Lung (tissue), 12 donors: Measurements from ENCODE around the gene HRG. TPM values are rescaled to one million over a fixed set of nuclear protein-coding genes. Genes with fewer than 3 reads are reported as not detected.

Source experiments
- ATAC-seq: fragments of 200-7000 bp; cut with Tn5 transposase; one replicate; pipeline ENCODE4 v1.9.1; 2020; ENCODE audit warnings: moderate number of reproducible peaks; ENCODE audit not compliant: insufficient read depth, low FRiP score
- DNase-seq, 3 donors: peaks; one replicate each; pipeline ENCODE4 v3.0.0-alpha.2; 2013 to 2017
- H3K27ac ChIP-seq, 2 donors: one replicate each; pipeline ENCODE4 v1.5.1; 2013; ENCODE audit warnings: mild to moderate bottlenecking in 2 of 2, moderate library complexity in 2 of 2, control low read depth in 1 of 2, inconsistent platforms in 1 of 2, low read depth in 1 of 2, low read length in 1 of 2
- H3K27me3 ChIP-seq, 3 donors: one replicate each; pipeline ENCODE4 v1.5.1; 2013; ENCODE audit warnings: low read length in 2 of 3; ENCODE audit not compliant: control insufficient read depth in 3 of 3, insufficient read depth in 3 of 3
- H3K36me3 ChIP-seq, 4 donors: one replicate each; pipeline ENCODE4 v1.5.1; 2013; ENCODE audit warnings: low read length in 4 of 4, mild to moderate bottlenecking in 1 of 4, moderate library complexity in 1 of 4; ENCODE audit not compliant: control insufficient read depth in 4 of 4, insufficient read depth in 4 of 4
- H3K4me1 ChIP-seq, 5 donors: one replicate each; pipeline ENCODE4 v1.5.1; 2013; ENCODE audit warnings: low read length in 5 of 5, mild to moderate bottlenecking in 2 of 5, moderate library complexity in 1 of 5; ENCODE audit not compliant: control insufficient read depth in 5 of 5, insufficient read depth in 5 of 5
- H3K4me3 ChIP-seq: one replicate; pipeline ENCODE4 v1.5.1; 2013; ENCODE audit warnings: mild to moderate bottlenecking, control low read depth, moderate library complexity
- H3K9ac ChIP-seq, 2 donors: one replicate each; pipeline ENCODE4 v1.5.1; 2013; ENCODE audit warnings: low read length in 2 of 2, control low read depth in 1 of 2; ENCODE audit not compliant: insufficient read depth in 1 of 2
- H3K9me3 ChIP-seq, 4 donors: one replicate each; pipeline ENCODE4 v1.5.1; 2013; ENCODE audit warnings: low read length in 3 of 4, mild to moderate bottlenecking in 1 of 4, moderate library complexity in 1 of 4; ENCODE audit not compliant: control insufficient read depth in 4 of 4, insufficient read depth in 3 of 4
- whole genome bisulfite sequencing, 2 donors: extraction: QIAGEN DNeasy Blood & Tissue Kit; methylation state at CpG; one replicate each; pipeline ENCODE4 v1.1.7; 2013; 5-methylcytosine and 5-hydroxymethylcytosine counted together
- polyA plus RNA-seq, 2 donors: library from polyadenylated mRNA; stranded (reverse); fragments of 200-250 nt; gene quantifications; one replicate each; pipeline ENCODE4 v1.2.1, GENCODE V29; 2013
- total RNA-seq, 2 donors: library from RNA; depleted of rRNA in 1 of 2; stranded (reverse); fragments of >200 nt in 1 of 2; gene quantifications; one replicate each; pipeline ENCODE4 v1.2.1, GENCODE V29; 2014 to 2021
- TF ChIP-seq, protein P1 (sequence below): IDR thresholded peaks from 2 replicates; pipeline ENCODE4 v1.5.1; 2012; ENCODE audit warnings: mild to moderate bottlenecking; ENCODE audit errors: control extremely low read depth, extremely low read depth
- donor health status: control.
- donor health status: control.
- donor health status: Bipolar disorder and iron deficiency.
- donor health status: healthy.
- donor health status: DM: yes; HTN: yes; CAD: no.

Gene HRG
- total and polyA plus RNA-seq, 4 donors, result 0.15 TPM; not detected in 3

GRCh38 chr3:186670155-186670554 is 4.3 kb downstream of the HRG start:
- peaks cover 0 to 3% (median 0%) of the 10 kb centered on the region in 3 donors for H3K27me3 ChIP-seq
- H3K36me3 ChIP-seq, result no peaks in the 10 kb centered on the region
- ATAC-seq (no peak), DNase-seq (no peak)
- H3K4me3 ChIP-seq, result no peak overlapping the region
- no peaks in the 10 kb centered on the region for H3K9me3 ChIP-seq
- no peak overlapping the region for H3K9ac ChIP-seq
- no peaks in the 10 kb centered on the region for H3K4me1 ChIP-seq
- no peak overlapping the region for H3K27ac ChIP-seq
- TF ChIP-seq, protein P1, sequence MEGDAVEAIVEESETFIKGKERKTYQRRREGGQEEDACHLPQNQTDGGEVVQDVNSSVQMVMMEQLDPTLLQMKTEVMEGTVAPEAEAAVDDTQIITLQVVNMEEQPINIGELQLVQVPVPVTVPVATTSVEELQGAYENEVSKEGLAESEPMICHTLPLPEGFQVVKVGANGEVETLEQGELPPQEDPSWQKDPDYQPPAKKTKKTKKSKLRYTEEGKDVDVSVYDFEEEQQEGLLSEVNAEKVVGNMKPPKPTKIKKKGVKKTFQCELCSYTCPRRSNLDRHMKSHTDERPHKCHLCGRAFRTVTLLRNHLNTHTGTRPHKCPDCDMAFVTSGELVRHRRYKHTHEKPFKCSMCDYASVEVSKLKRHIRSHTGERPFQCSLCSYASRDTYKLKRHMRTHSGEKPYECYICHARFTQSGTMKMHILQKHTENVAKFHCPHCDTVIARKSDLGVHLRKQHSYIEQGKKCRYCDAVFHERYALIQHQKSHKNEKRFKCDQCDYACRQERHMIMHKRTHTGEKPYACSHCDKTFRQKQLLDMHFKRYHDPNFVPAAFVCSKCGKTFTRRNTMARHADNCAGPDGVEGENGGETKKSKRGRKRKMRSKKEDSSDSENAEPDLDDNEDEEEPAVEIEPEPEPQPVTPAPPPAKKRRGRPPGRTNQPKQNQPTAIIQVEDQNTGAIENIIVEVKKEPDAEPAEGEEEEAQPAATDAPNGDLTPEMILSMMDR, result no peak

DNA sequence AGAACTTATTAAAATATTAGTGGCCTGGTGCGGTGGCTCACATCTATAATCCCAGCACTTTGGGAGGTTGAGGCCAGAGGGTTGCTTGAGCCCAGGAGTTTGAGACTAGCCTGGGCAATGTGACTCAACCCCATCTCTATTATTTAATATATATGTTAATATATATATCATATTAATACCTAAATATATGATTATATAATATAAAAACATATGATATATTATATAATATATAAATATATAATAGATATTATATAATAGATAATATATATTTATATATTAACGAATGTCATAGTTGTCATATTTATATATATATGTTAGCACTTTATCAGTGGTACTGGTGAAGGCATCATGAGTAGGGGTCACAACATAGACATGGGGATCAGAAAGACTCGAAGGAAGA is 5.2 kb downstream of the HRG start:
- no peaks in the 10 kb centered on the region for H3K9me3 ChIP-seq
- no peak for DNase-seq
- H3K36me3 ChIP-seq, result no peaks in the 10 kb centered on the region
- H3K9ac ChIP-seq, result no peak overlapping the region
- ATAC-seq, result no peak
- WGBS, 2 donors, result 88 to 92% methylated on average over 3 of the region's 3 CpGs
- H3K27me3 ChIP-seq, result peaks cover 0 to 3% (median 0%) of the 10 kb centered on the region in 3 donors
- H3K4me3 ChIP-seq, result no peak overlapping the region
- H3K4me1 ChIP-seq, result no peaks in the 10 kb centered on the region
- H3K27ac ChIP-seq, result no peak overlapping the region
- TF ChIP-seq, protein P1, result no peak

DNA sequence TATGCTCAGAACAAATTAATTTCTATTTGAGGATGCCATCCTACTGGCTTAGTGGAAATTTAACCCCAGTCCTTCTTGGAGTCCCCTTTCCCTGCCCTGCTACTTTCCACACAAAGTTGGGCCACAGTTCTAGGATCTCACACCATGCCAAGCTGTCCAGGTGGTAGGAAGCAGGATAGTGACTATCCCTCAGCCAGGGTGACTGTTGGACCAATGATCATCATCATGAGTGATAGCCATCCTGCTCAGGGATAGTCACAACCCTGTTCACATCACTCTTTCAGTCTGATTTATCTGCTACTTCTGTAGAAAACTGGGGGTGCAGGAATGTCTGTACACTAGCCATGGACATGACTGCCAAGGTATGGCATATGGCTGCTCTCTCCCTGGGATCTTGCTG is 12.8 kb downstream of the HRG start:
- Histone ChIP-seq H3K27ac (no peak overlapping the region), H3K9ac (no peak overlapping the region), H3K4me3 (no peak overlapping the region), H3K4me1 (no peaks in the 10 kb centered on the region), H3K9me3 (no peaks in the 10 kb centered on the region), H3K36me3 (no peaks in the 10 kb centered on the region), H3K27me3 (peaks cover 0 to 3% (median 0%) of the 10 kb centered on the region in 3 donors)
- DNase-seq (no peak), ATAC-seq (no peak)
- TF ChIP-seq, protein P1, result no peak

DNA sequence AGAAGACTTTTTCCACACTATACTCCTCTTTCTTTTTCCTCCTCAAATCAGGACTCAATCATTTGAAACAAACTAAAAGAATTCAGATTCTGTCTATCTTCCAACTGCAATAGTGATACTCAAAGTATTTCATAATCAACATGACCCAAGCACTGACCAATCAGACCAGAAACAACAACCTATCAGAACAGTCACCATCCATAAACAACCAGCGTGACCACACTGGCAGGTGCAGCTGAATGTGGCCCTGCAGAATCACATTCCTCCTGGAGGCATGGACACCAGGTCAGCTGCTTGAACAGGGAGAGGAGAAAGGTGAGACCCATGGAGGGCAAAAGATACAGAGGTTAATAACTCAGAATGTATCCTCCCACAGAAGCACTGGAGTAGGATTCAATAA is 13.3 kb downstream of the HRG start:
- Histone ChIP-seq H3K4me1 (no peaks in the 10 kb centered on the region), H3K4me3 (no peak overlapping the region), H3K9me3 (no peaks in the 10 kb centered on the region), H3K27ac (no peak overlapping the region), H3K27me3 (peaks cover 0 to 3% (median 0%) of the 10 kb centered on the region in 3 donors), H3K36me3 (no peaks in the 10 kb centered on the region), H3K9ac (no peak overlapping the region)
- no peak for DNase-seq
- TF ChIP-seq, protein P1, result no peak
- no peak for ATAC-seq
- WGBS, 2 donors, result 47 to 74% methylated on average over 1 of the region's 1 CpG
